Measurements from ENCODE around the gene BTAF1.

GRCh38 chr10:92031580-92031979 lies 108.0 kb downstream of the BTAF1 start:
- TF ChIP-seq POLR2AphosphoS5 (IDR thresholded peaks at IDR 0.05; ENCODE audit: low read depth) (no peak), CTCF (IDR thresholded peaks at IDR 0.05; ENCODE audit: insufficient read depth, low read length) (no peak), REST (IDR thresholded peaks at IDR 0.05; ENCODE audit: insufficient replicate concordance, low read depth) (no peak), GABPA (IDR thresholded peaks at IDR 0.05; ENCODE audit: low read depth) (no peak), SPI1 (IDR thresholded peaks at IDR 0.05; ENCODE audit: borderline replicate concordance, low read depth) (no peak)

Measured in HL-60 (cell line).